AG09309 (cell line): ENCODE results near the gene SEPTIN11.

ENCODE experiments used
- DNase-seq: peaks from one replicate; pipeline ENCODE4 v3.0.0-alpha.2; 2010; ENCODE audit warnings: low read depth
- H3K4me3 ChIP-seq: 2 replicates; pipeline ENCODE4 v1.5.1; 2011; ENCODE audit warnings: mild to moderate bottlenecking, low read depth, low read length, moderate library complexity; ENCODE audit not compliant: control insufficient read depth
- TF ChIP-seq, protein P1 (sequence below): IDR thresholded peaks from 2 replicates; pipeline ENCODE4 v1.5.1; 2011; ENCODE audit warnings: mild to moderate bottlenecking, low read depth, low read length, inconsistent platforms; ENCODE audit not compliant: insufficient read depth, control insufficient read depth; ENCODE audit errors: missing control alignments

The SEPTIN11 gene

DNA sequence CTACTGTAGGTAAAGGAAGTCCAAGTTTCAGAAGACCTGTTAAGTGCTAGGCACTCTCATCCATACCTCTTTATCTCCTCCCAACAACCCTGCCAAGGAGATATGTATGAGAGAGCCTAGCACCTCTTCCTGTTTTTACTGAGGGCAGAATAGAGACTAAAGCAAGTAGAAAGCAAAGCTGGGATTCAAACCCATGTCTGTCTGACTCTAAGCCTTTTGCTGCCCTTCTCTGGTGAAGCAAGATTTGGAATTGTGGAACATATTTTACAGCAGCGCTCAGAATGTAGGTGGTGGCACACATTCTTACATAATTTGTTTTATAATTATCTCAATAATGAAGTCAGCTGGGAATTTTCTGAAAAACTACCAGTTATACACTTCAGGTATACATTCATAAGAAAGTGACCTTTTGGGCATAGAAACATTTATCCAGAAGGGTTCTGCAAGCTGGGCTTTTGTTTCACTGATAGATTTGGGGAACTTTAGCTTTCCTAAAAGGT lies 41.7 kb downstream of the SEPTIN11 start:
- no peak overlapping the region for H3K4me3 ChIP-seq
- DNase-seq, result no peak
- TF ChIP-seq, protein P1, sequence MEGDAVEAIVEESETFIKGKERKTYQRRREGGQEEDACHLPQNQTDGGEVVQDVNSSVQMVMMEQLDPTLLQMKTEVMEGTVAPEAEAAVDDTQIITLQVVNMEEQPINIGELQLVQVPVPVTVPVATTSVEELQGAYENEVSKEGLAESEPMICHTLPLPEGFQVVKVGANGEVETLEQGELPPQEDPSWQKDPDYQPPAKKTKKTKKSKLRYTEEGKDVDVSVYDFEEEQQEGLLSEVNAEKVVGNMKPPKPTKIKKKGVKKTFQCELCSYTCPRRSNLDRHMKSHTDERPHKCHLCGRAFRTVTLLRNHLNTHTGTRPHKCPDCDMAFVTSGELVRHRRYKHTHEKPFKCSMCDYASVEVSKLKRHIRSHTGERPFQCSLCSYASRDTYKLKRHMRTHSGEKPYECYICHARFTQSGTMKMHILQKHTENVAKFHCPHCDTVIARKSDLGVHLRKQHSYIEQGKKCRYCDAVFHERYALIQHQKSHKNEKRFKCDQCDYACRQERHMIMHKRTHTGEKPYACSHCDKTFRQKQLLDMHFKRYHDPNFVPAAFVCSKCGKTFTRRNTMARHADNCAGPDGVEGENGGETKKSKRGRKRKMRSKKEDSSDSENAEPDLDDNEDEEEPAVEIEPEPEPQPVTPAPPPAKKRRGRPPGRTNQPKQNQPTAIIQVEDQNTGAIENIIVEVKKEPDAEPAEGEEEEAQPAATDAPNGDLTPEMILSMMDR, result no peak

DNA sequence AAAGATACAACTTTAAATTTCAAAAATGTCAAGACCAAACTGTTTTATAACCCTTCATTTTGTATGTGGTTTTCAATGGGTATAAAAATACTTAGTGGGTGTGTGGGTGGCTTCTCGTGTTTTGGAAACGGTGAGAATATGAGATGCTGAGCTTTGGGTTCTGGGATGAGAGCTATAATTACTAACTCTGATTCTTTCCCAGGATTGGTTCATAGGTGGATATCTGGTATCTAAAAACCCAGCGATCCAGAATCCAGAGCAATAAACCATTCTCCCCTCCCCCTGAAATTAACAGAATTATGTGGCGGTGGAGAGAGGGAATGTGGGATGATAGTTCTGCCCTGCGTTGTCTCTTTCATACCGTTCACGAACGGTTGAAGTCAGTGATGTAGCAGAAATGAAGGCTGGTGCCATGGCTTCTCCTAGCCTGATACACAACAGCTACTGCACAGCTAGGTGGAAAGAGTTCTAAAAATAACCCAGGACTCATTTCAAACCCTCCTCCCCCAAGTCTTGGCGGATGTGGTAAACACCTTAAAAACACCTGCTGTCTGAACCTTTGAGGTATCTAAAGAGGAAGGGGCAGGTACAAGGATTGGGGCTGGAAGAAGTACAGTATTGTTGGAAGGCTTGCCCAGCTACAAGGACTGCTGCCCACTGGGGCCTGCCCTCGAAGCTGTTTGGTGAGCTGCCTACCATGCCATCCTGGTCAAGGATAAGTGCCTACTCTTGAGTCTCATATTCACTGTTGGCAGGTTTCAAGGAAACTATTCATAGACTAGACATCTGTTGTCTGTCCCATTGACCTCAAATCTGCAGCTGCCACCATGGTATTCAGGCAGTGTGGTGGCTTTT lies 44.5 kb downstream of the SEPTIN11 start:
- H3K4me3 ChIP-seq, result no peak overlapping the region
- TF ChIP-seq, protein P1, result no peak

DNA sequence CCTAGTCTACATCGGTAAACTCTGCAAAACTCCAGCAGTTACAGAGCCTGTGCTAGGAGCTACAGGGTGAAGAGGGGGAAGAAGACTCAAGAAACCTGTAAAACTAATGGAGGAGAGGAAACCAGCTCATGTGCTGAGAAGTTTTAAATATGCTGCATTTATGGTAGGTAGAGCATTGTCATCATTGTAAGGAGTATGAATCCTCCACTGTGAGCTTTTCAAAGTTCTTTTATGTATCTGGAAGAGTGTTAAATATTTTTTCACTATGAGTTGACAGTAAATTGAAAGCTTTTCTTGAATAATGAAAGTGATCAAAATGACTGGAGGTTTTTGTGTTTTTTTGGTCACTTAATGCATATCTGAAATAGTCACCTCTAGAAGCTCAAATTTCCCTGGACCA lies 46.2 kb downstream of the SEPTIN11 start:
- no peak overlapping the region for H3K4me3 ChIP-seq
- TF ChIP-seq, protein P1, result no peak
- DNase-seq, result no peak

More for the DNA sequence above, 44.5 kb downstream of the SEPTIN11 start:
- DNase-seq, result no peak

DNA sequence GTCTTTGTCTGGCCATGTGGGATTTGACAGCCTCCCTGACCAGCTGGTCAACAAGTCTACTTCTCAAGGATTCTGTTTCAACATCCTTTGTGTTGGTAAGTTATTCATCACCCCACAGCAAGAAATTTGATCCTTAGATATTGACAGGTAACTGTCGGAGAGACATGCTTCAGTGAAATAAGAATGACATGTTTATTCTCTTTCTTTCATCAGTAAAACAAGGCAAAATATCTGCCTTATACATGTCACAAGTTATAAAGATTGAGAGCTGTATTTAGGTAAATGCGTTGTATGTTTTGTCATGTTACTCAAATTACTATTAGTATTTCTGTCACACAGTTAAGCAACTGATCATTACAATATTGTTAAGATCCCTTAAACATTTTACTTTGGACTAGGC lies 46.9 kb downstream of the SEPTIN11 start:
- TF ChIP-seq, protein P1, result no peak
- H3K4me3 ChIP-seq, result no peak overlapping the region
- DNase-seq, result no peak

DNA sequence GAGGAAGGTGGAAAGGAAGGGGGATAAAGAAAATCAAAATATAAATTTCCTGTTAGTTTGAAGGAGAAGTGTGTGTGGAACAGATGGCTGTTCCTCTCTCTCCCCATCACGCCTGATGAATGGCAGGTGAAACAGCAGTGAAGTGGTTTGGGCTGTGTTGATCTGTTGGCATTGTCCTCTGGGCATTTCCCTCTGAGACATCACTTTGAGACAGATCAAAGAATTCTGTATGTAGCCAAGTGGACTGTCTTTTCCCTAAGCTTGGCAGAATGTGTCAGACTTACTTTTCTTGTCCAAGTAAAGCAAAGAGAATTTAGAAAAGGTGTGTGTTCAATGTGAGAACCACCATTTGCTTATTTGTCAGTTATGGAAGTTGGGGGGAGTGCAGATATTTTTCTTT lies 47.5 kb downstream of the SEPTIN11 start:
- H3K4me3 ChIP-seq, result no peak overlapping the region
- no peak for DNase-seq
- TF ChIP-seq, protein P1, result no peak

DNA sequence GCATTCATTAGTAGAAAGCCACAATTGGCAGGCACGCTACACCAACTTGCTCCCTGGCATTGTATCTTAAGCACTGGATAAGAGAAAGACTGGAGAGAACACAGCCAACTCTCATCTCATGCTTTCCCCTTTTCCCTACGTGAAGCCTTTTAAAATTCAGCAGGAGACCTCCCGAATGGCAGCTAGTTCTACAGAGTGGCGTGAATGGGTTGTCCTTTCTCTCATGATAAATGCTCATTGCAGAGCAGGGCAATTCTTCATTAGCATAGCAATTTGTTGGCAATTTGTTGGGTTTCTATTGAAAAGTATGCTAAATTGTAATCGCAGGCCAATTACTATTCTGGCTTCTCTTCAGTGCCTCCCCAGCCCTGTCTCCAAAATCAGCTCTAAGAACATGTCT lies 48.0 kb downstream of the SEPTIN11 start:
- DNase-seq, result no peak
- no peak overlapping the region for H3K4me3 ChIP-seq
- TF ChIP-seq, protein P1, result no peak
